ENCODE results near the gene SPINK8.

GRCh38 chr3:48305396-48305795 is 28.1 kb downstream of the SPINK8 start:
- no peak for TF ChIP-seq CTCF (IDR thresholded peaks at IDR 0.05)
- TF ChIP-seq POLR2AphosphoS5 (IDR thresholded peaks at IDR 0.05), result no peak
- TF ChIP-seq POLR2A (IDR thresholded peaks at IDR 0.05), result no peak
- TF ChIP-seq EP300 (IDR thresholded peaks at IDR 0.05), result no peak

All from upper lobe of left lung (tissue), 4 donors.